Activated gamma-delta T cell treated with Interleukin-2 at 50 U/mL for 16 hours (primary cell): ENCODE data around the gene DNAJC18.

Experiments
- DNase-seq: peaks from one replicate; pipeline ENCODE4 v3.0.0-alpha.2; 2020

The DNAJC18 gene

GRCh38 chr5:139360384-139360783, 78.9 kb downstream of the DNAJC18 start:
- DNase-seq: no peak
